WTC11 (cell line): ENCODE measurements around the gene UBE2G1. TPM values are rescaled to one million over a fixed set of nuclear protein-coding genes. Genes with fewer than 3 reads are reported as not detected.
A peak's percentile ranks its signal among the peaks of the same experiment; 100 is the strongest.

ENCODE experiments used
- ATAC-seq: fragments of 200-7000 bp; cut with Tn5 transposase; 2 replicates; pipeline ENCODE4 v1.10.0; 2021; ENCODE audit warnings: mild to moderate bottlenecking, moderate library complexity
- CTCF ChIA-PET: fragments of 300-600 bp; sonication (Branson Sonifier 250); formaldehyde crosslinking; loops from one replicate; lab custom pipeline; 2021; ENCODE audit warnings: antibody characterized with exemption; lab: Charles Lee
- POLR2A ChIA-PET: fragments of 350-600 bp; sonication (Branson Sonifier 250); formaldehyde crosslinking; loops from one replicate; lab custom pipeline; 2021; ENCODE audit warnings: antibody characterized with exemption; lab: Charles Lee
- DNase-seq: peaks from one replicate; pipeline ENCODE4 v3.0.0; 2021; ENCODE audit warnings: low spot score
- H3K27ac Mint-ChIP-seq: 2 replicates; pipeline ENCODE4 v1.8.0; 2021; ENCODE audit warnings: mixed read lengths
- H3K27me3 Mint-ChIP-seq: 2 replicates; pipeline ENCODE4 v1.8.0; 2021; ENCODE audit warnings: low read depth, mild to moderate bottlenecking, moderate library complexity, mixed read lengths
- H3K36me3 Mint-ChIP-seq: 2 replicates; pipeline ENCODE4 v1.8.0; 2021; ENCODE audit warnings: mixed read lengths
- H3K4me1 Mint-ChIP-seq: 2 replicates; pipeline ENCODE4 v1.8.0; 2022; ENCODE audit warnings: mixed read lengths
- H3K4me3 Mint-ChIP-seq: 2 replicates; pipeline ENCODE4 v1.8.0; 2021; ENCODE audit warnings: mild to moderate bottlenecking, moderate library complexity, mixed read lengths
- H3K9me3 Mint-ChIP-seq: 2 replicates; pipeline ENCODE4 v1.8.0; 2021; ENCODE audit warnings: mixed read lengths
- CREB1 ChIP-seq: sonication (generic); formaldehyde crosslinking; IDR thresholded peaks from 2 replicates; pipeline ENCODE4 v1.8.0; 2023; ENCODE audit warnings: mild to moderate bottlenecking, missing genetic modification reagents
- ELF4 ChIP-seq: sonication (generic); formaldehyde crosslinking; IDR thresholded peaks from 2 replicates; pipeline ENCODE4 v1.8.1; 2022; ENCODE audit warnings: low read depth, mild to moderate bottlenecking, moderate library complexity, missing genetic modification reagents
- ETV6 ChIP-seq: sonication (generic); formaldehyde crosslinking; IDR thresholded peaks from 2 replicates; pipeline ENCODE4 v1.8.1; 2022; ENCODE audit warnings: mild to moderate bottlenecking, missing genetic modification reagents
- FOXK1 ChIP-seq: sonication (generic); formaldehyde crosslinking; IDR thresholded peaks from 2 replicates; pipeline ENCODE4 v1.8.0; 2022; ENCODE audit warnings: mild to moderate bottlenecking, moderate library complexity, missing genetic modification reagents
- FOXP1 ChIP-seq: sonication (generic); formaldehyde crosslinking; IDR thresholded peaks from 2 replicates; pipeline ENCODE4 v1.8.0; 2022; ENCODE audit warnings: missing genetic modification reagents, mild to moderate bottlenecking, moderate library complexity, borderline replicate concordance
- GABPB1 ChIP-seq: sonication (generic); formaldehyde crosslinking; IDR thresholded peaks from 2 replicates; pipeline ENCODE4 v1.8.1; 2023; ENCODE audit warnings: mild to moderate bottlenecking, missing genetic modification reagents
- GRHL2 ChIP-seq: fragments of 250-450 bp; sonication (Bioruptor Pico); IDR thresholded peaks from 2 replicates; pipeline ENCODE4 v1.8.0; 2022; ENCODE audit warnings: mild to moderate bottlenecking, moderate library complexity; ENCODE audit not compliant: insufficient replicate concordance, severe bottlenecking
- HMGA2 ChIP-seq: fragments of 250-450 bp; sonication (Bioruptor Pico); IDR thresholded peaks from 2 replicates; pipeline ENCODE4 v1.4.0; 2021; ENCODE audit warnings: mild to moderate bottlenecking, moderate library complexity
- NFE2L1 ChIP-seq: sonication (generic); formaldehyde crosslinking; IDR thresholded peaks from 2 replicates; pipeline ENCODE4 v1.8.1; 2023; ENCODE audit warnings: missing genetic modification reagents
- NFYB ChIP-seq: sonication (generic); formaldehyde crosslinking; conservative IDR thresholded peaks from 2 replicates; pipeline ENCODE4 v1.8.0; 2022; ENCODE audit warnings: low read depth, missing genetic modification reagents
- NR2C2 ChIP-seq: sonication (generic); formaldehyde crosslinking; IDR thresholded peaks from 2 replicates; pipeline ENCODE4 v1.8.0; 2022; ENCODE audit warnings: mild to moderate bottlenecking, missing genetic modification reagents
- TEAD1 ChIP-seq: sonication (generic); formaldehyde crosslinking; IDR thresholded peaks from 2 replicates; pipeline ENCODE4 v1.8.0; 2022; ENCODE audit warnings: mild to moderate bottlenecking, missing genetic modification reagents
- TEAD4 ChIP-seq: sonication (generic); formaldehyde crosslinking; IDR thresholded peaks from 2 replicates; pipeline ENCODE4 v1.8.0; 2022; ENCODE audit warnings: mild to moderate bottlenecking, missing genetic modification reagents
- ZNF396 ChIP-seq: fragments of 250-450 bp; sonication (Bioruptor Pico); IDR thresholded peaks from 2 replicates; pipeline ENCODE4 v1.8.0; 2021; ENCODE audit warnings: mild to moderate bottlenecking, moderate library complexity, borderline replicate concordance
- ZNF671 ChIP-seq: fragments of 250-450 bp; sonication (Bioruptor Pico); IDR thresholded peaks from 2 replicates; pipeline ENCODE4 v1.8.0; 2021; ENCODE audit warnings: mild to moderate bottlenecking
- total RNA-seq: library from RNA; stranded (reverse); gene quantifications from 3 replicates; pipeline ENCODE4 v1.2.3, GENCODE V29; 2021
- TF ChIP-seq, protein P1 (sequence below): sonication (generic); formaldehyde crosslinking; IDR thresholded peaks from 2 replicates; pipeline ENCODE4 v1.8.1; 2023; ENCODE audit warnings: mild to moderate bottlenecking, missing genetic modification reagents, moderate library complexity
- TF ChIP-seq, protein P2 (sequence below): sonication (generic); formaldehyde crosslinking; IDR thresholded peaks from 2 replicates; pipeline ENCODE4 v1.8.1; 2023; ENCODE audit warnings: mild to moderate bottlenecking, missing genetic modification reagents
- TF ChIP-seq, protein P3 (sequence below): fragments of 250-450 bp; sonication (Bioruptor Pico); IDR thresholded peaks from 2 replicates; pipeline ENCODE4 v1.8.0; 2021; ENCODE audit warnings: mild to moderate bottlenecking
- TF ChIP-seq, protein P4 (sequence below): fragments of 200-600 bp; IDR thresholded peaks from 2 replicates; pipeline ENCODE4 v1.8.0; 2022; ENCODE audit warnings: antibody characterized with exemption
- TF ChIP-seq, protein P5 (sequence below): fragments of 250-450 bp; sonication (Bioruptor Pico); IDR thresholded peaks from 2 replicates; pipeline ENCODE4 v2.1.2; 2022; ENCODE audit warnings: mild to moderate bottlenecking, moderate library complexity
- TF ChIP-seq, protein P6 (sequence below): sonication (generic); formaldehyde crosslinking; IDR thresholded peaks from 2 replicates; pipeline ENCODE4 v1.8.0; 2022; ENCODE audit warnings: mild to moderate bottlenecking, missing genetic modification reagents

The UBE2G1 gene
- total RNA-seq, 1 experiment from 2014 or later = 177 TPM

DNA sequence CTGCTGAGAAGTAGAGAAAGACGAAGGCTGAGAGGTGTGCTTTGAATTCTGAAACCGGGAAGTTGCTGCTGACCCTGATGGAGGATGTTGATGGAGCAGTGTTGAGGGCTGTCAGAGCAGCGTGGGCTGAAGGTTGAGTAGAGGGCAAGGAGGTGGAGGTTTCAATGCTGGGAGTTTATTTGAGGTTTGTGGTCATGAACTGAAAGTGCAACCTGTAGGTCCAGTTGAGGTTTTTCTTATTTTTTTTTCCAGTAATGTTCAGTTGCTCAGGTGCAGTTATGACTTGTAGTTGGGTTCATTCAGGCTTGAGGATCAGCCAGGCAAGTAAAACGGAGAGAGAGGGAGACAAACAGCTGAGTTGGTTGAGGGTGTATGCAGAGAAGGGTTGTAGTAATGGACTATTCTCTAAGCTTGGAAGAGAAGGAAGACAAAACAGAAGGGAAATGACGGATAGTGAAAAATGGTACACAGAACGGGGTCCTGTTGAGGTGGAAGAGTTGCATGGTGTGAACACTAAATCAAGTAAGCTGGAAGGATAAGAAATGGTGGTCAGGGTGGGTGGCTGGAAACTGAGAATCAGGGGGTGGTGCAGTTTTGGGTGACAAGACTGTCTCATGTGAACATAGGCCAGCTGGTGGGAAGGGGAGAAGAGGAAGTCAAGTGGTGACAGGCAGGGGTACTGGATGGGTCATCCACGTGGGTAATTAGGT lies 8.7 kb upstream of the UBE2G1 start:
- POLR2A ChIA-PET = no interaction called here

DNA sequence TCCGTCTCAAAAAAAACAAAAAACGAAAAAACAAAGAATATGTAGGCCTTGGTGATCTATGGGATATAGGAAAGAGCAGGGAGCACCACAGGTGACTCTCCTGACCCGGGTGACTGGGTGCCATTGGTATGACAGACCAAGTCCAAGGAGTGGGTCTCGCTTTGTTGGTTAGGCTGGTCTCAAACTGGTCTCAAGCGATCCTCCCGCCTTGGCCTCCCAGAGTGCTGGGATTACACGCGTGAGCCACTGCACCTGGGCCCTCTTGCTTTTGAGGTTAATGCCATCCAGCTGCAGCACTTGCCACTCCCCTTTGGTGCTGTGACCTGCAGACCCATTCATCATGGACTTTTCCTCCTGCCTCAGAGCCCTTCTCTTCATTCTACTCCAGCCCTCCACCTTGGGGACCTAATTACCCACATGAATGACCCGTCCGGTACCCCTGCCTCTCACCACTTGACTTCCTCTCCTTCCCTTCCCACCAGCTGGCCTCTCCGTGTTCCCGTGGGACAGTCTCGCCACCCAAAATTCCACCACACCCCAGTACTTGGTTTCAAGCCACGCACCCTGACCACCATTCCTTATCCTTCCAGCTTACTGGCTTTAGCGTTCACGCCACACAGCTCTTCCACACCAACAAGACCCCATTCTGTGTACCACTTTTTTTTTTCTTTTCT lies 3.2 kb upstream of the UBE2G1 start:
- POLR2A ChIA-PET = interaction anchor here (2.1 kb wide), 1 partner anchor 19 kb away, joined by 5 read pairs; no protein-coding TSS in a partner anchor
- no peak for TF ChIP-seq TEAD1
- no peak for TF ChIP-seq HMGA2 (CRISPR knock-in tag)
- TF ChIP-seq, protein P1, sequence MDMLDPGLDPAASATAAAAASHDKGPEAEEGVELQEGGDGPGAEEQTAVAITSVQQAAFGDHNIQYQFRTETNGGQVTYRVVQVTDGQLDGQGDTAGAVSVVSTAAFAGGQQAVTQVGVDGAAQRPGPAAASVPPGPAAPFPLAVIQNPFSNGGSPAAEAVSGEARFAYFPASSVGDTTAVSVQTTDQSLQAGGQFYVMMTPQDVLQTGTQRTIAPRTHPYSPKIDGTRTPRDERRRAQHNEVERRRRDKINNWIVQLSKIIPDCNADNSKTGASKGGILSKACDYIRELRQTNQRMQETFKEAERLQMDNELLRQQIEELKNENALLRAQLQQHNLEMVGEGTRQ (CRISPR knock-in tag) = no peak
- no peak for TF ChIP-seq CREB1 (CRISPR knock-in tag)
- TF ChIP-seq, protein P2, sequence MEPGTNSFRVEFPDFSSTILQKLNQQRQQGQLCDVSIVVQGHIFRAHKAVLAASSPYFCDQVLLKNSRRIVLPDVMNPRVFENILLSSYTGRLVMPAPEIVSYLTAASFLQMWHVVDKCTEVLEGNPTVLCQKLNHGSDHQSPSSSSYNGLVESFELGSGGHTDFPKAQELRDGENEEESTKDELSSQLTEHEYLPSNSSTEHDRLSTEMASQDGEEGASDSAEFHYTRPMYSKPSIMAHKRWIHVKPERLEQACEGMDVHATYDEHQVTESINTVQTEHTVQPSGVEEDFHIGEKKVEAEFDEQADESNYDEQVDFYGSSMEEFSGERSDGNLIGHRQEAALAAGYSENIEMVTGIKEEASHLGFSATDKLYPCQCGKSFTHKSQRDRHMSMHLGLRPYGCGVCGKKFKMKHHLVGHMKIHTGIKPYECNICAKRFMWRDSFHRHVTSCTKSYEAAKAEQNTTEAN = no peak
- TF ChIP-seq NFYB = no peak
- no peak for TF ChIP-seq GABPB1
- no peak for TF ChIP-seq NR2C2 (CRISPR knock-in tag)
- TF ChIP-seq, protein P3, sequence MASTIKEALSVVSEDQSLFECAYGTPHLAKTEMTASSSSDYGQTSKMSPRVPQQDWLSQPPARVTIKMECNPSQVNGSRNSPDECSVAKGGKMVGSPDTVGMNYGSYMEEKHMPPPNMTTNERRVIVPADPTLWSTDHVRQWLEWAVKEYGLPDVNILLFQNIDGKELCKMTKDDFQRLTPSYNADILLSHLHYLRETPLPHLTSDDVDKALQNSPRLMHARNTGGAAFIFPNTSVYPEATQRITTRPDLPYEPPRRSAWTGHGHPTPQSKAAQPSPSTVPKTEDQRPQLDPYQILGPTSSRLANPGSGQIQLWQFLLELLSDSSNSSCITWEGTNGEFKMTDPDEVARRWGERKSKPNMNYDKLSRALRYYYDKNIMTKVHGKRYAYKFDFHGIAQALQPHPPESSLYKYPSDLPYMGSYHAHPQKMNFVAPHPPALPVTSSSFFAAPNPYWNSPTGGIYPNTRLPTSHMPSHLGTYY (CRISPR knock-in tag) = no peak

More for the DNA sequence above, 8.7 kb upstream of the UBE2G1 start:
- no peak for DNase-seq
- peaks cover 14% of the 10 kb centered on the region for H3K4me1 Mint-ChIP-seq
- no peaks in the 10 kb centered on the region for H3K36me3 Mint-ChIP-seq
- CTCF ChIA-PET = interaction anchor here (1.0 kb wide), 1 partner anchor 175 kb away, joined by 3 read pairs; no protein-coding TSS in a partner anchor
- TF ChIP-seq, protein P4, sequence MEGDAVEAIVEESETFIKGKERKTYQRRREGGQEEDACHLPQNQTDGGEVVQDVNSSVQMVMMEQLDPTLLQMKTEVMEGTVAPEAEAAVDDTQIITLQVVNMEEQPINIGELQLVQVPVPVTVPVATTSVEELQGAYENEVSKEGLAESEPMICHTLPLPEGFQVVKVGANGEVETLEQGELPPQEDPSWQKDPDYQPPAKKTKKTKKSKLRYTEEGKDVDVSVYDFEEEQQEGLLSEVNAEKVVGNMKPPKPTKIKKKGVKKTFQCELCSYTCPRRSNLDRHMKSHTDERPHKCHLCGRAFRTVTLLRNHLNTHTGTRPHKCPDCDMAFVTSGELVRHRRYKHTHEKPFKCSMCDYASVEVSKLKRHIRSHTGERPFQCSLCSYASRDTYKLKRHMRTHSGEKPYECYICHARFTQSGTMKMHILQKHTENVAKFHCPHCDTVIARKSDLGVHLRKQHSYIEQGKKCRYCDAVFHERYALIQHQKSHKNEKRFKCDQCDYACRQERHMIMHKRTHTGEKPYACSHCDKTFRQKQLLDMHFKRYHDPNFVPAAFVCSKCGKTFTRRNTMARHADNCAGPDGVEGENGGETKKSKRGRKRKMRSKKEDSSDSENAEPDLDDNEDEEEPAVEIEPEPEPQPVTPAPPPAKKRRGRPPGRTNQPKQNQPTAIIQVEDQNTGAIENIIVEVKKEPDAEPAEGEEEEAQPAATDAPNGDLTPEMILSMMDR = no peak
- no peak for TF ChIP-seq ZNF671 (CRISPR knock-in tag)
- TF ChIP-seq, protein P3 (CRISPR knock-in tag) = no peak
- no peak for TF ChIP-seq FOXP1 (CRISPR knock-in tag)
- TF ChIP-seq, protein P2 = no peak
- no peak for TF ChIP-seq ELF4
- TF ChIP-seq, protein P5, sequence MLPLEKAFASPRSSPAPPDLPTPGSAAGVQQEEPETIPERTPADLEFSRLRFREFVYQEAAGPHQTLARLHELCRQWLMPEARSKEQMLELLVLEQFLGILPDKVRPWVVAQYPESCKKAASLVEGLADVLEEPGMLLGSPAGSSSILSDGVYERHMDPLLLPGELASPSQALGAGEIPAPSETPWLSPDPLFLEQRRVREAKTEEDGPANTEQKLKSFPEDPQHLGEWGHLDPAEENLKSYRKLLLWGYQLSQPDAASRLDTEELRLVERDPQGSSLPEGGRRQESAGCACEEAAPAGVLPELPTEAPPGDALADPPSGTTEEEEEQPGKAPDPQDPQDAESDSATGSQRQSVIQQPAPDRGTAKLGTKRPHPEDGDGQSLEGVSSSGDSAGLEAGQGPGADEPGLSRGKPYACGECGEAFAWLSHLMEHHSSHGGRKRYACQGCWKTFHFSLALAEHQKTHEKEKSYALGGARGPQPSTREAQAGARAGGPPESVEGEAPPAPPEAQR (CRISPR knock-in tag) = no peak
- TF ChIP-seq FOXK1 = no peak
- no peak for TF ChIP-seq TEAD4 (CRISPR knock-in tag)
- TF ChIP-seq, protein P6, sequence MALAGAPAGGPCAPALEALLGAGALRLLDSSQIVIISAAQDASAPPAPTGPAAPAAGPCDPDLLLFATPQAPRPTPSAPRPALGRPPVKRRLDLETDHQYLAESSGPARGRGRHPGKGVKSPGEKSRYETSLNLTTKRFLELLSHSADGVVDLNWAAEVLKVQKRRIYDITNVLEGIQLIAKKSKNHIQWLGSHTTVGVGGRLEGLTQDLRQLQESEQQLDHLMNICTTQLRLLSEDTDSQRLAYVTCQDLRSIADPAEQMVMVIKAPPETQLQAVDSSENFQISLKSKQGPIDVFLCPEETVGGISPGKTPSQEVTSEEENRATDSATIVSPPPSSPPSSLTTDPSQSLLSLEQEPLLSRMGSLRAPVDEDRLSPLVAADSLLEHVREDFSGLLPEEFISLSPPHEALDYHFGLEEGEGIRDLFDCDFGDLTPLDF (CRISPR knock-in tag) = no peak
- TF ChIP-seq ZNF396 (CRISPR knock-in tag) = no peak
- TF ChIP-seq ETV6 (CRISPR knock-in tag) = no peak
- no peak for TF ChIP-seq GRHL2 (CRISPR knock-in tag)
- no peak for TF ChIP-seq NFE2L1
- TF ChIP-seq, all 79 proteins: peak for 0
- Mint-ChIP-seq H3K27ac (peak overlapping the region; percentile 5; the same call in 1 of the 2 replicates), H3K9me3 (peaks cover 3% of the 10 kb centered on the region; the same call in 1 of the 2 replicates), H3K4me3 (no peak overlapping the region), H3K27me3 (no peaks in the 10 kb centered on the region; the same call in 1 of the 2 replicates)
- no peak for ATAC-seq

More for the DNA sequence above, 3.2 kb upstream of the UBE2G1 start:
- H3K27ac Mint-ChIP-seq = peak overlapping the region; percentile 13
- DNase-seq (no peak), ATAC-seq (no peak)
- H3K36me3 Mint-ChIP-seq = peaks cover 5% of the 10 kb centered on the region; the same call in 1 of the 2 replicates
- CTCF ChIA-PET = interaction anchor here (1.2 kb wide), 1 partner anchor 170 kb away, joined by 4 read pairs; no protein-coding TSS in a partner anchor
- H3K4me3 Mint-ChIP-seq = no peak overlapping the region
- peaks cover 25% of the 10 kb centered on the region for H3K4me1 Mint-ChIP-seq
- peaks cover 3% of the 10 kb centered on the region; the same call in 1 of the 2 replicates for H3K9me3 Mint-ChIP-seq
- H3K27me3 Mint-ChIP-seq = no peaks in the 10 kb centered on the region
